ENCODE data around the gene PPP5C.
"Not testable (repeated sequence)": the region's sequence is repeated elsewhere in the genome, so short reads cannot be mapped to it uniquely, and the experiment has no call there.

PPP5C gene

GRCh38 chr19:46366620-46367292 lies 19.9 kb downstream of the PPP5C start:
- DNase-seq (ENCODE audit: low read depth): no peak

- no peak for DNase-seq (ENCODE audit: low read depth)
These were observed 20.5 kb downstream of the PPP5C start for GRCh38 chr19:46367426-46367825.

- DNase-seq (ENCODE audit: low read depth): no peak
These were observed 21.2 kb downstream of the PPP5C start for GRCh38 chr19:46368116-46368515.

GRCh38 chr19:46369817-46370216 lies 22.9 kb downstream of the PPP5C start:
- DNase-seq (ENCODE audit: low read depth): no peak

GRCh38 chr19:46371371-46371901 lies 24.5 kb downstream of the PPP5C start:
- DNase-seq (ENCODE audit: low read depth): no peak

- no peak for DNase-seq (ENCODE audit: low read depth)
These were observed 26.1 kb downstream of the PPP5C start for GRCh38 chr19:46372901-46373490.

- DNase-seq (ENCODE audit: low read depth): no peak
These were observed 26.8 kb downstream of the PPP5C start for GRCh38 chr19:46373491-46374359.

- no peak for DNase-seq (ENCODE audit: low read depth)
These were observed 27.9 kb downstream of the PPP5C start for GRCh38 chr19:46374536-46375475.

- not testable (repeated sequence) for DNase-seq (ENCODE audit: low read depth)
These were observed 28.7 kb downstream of the PPP5C start for GRCh38 chr19:46375476-46376067.

GRCh38 chr19:46376241-46377153 lies 29.6 kb downstream of the PPP5C start:
- DNase-seq (ENCODE audit: low read depth): no peak

GRCh38 chr19:46378268-46378667 lies 31.4 kb downstream of the PPP5C start:
- no peak for DNase-seq (ENCODE audit: low read depth)

GRCh38 chr19:46380690-46381089 lies 33.8 kb downstream of the PPP5C start:
- no peak for DNase-seq (ENCODE audit: low read depth)

- no peak for DNase-seq (ENCODE audit: low read depth)
These were observed 34.5 kb downstream of the PPP5C start for GRCh38 chr19:46381346-46381745.

- no peak for DNase-seq (ENCODE audit: low read depth)
These were observed 35.0 kb downstream of the PPP5C start for GRCh38 chr19:46381756-46382345.

- DNase-seq (ENCODE audit: low read depth): no peak
These were observed 36.4 kb downstream of the PPP5C start for GRCh38 chr19:46383171-46383815.

GRCh38 chr19:46383846-46384245 lies 37.0 kb downstream of the PPP5C start:
- no peak for DNase-seq (ENCODE audit: low read depth)

- no peak for DNase-seq (ENCODE audit: low read depth)
These were observed 37.5 kb downstream of the PPP5C start for GRCh38 chr19:46384396-46384795.

GRCh38 chr19:46385636-46386035 lies 38.7 kb downstream of the PPP5C start:
- DNase-seq (ENCODE audit: low read depth): no peak

GRCh38 chr19:46386151-46386550 lies 39.3 kb downstream of the PPP5C start:
- no peak for DNase-seq (ENCODE audit: low read depth)

Measured in non-pigmented ciliary epithelial cell (primary cell).